Peyer's patch (tissue), 4 donors: ENCODE results near the gene C22orf31. TPM values are rescaled to one million over a fixed set of nuclear protein-coding genes. Genes with fewer than 3 reads are reported as not detected.

ENCODE experiments used
- DNase-seq, 3 donors: peaks; one replicate each; pipeline ENCODE4 v3.0.0-alpha.2; 2017 to 2019
- H3K27ac ChIP-seq, 4 donors: fragments of 200-600 bp; sonication (generic); one replicate each; pipeline ENCODE4 v1.5.1; 2016 to 2019
- H3K27me3 ChIP-seq, 2 donors: fragments of 200-600 bp; sonication (generic); one replicate each; pipeline ENCODE4 v1.5.1; 2019
- H3K36me3 ChIP-seq, 3 donors: fragments of 200-600 bp; sonication (generic); one replicate each; pipeline ENCODE4 v1.5.1; 2016 to 2019
- H3K4me1 ChIP-seq, 4 donors: fragments of 200-600 bp; sonication (generic); one replicate each; pipeline ENCODE4 v1.5.1; 2016 to 2019
- H3K4me3 ChIP-seq, 4 donors: fragments of 200-600 bp; sonication (generic); 1 replicate in 3 of 4; 2 replicates in 1 of 4; pipeline ENCODE4 v1.5.1; 2016 to 2019; ENCODE audit warnings: mild to moderate bottlenecking in 1 of 4
- H3K9me3 ChIP-seq, 4 donors: fragments of 200-600 bp; sonication (generic); one replicate each; pipeline ENCODE4 v1.5.1; 2016 to 2019; ENCODE audit warnings: mild to moderate bottlenecking in 1 of 4
- POLR2A ChIP-seq, 2 donors: fragments of 450-650 bp; IDR thresholded peaks; one replicate each; pipeline ENCODE4 v1.5.1; 2017; ENCODE audit warnings: antibody characterized with exemption in 2 of 2, mild to moderate bottlenecking in 2 of 2, moderate library complexity in 2 of 2
- total RNA-seq, 4 donors: library from RNA; depleted of rRNA; stranded (reverse); fragments of >200 nt; gene quantifications; one replicate each; pipeline ENCODE4 v1.1.0, GENCODE V29; 2016
- TF ChIP-seq, protein P1 (sequence below), 6 experiments: fragments of 450-650 bp in 4 of 6; fragments of 200-600 bp in 2 of 6; sonication (generic) in 1 of 6; IDR thresholded peaks; one replicate each; pipeline ENCODE4 v1.5.1; 2017 to 2019; ENCODE audit warnings: antibody characterized with exemption in 6 of 6, mild to moderate bottlenecking in 3 of 6, moderate library complexity in 1 of 6

C22orf31 gene
- total RNA-seq, 4 donors from 2014 or later: not detected

DNA sequence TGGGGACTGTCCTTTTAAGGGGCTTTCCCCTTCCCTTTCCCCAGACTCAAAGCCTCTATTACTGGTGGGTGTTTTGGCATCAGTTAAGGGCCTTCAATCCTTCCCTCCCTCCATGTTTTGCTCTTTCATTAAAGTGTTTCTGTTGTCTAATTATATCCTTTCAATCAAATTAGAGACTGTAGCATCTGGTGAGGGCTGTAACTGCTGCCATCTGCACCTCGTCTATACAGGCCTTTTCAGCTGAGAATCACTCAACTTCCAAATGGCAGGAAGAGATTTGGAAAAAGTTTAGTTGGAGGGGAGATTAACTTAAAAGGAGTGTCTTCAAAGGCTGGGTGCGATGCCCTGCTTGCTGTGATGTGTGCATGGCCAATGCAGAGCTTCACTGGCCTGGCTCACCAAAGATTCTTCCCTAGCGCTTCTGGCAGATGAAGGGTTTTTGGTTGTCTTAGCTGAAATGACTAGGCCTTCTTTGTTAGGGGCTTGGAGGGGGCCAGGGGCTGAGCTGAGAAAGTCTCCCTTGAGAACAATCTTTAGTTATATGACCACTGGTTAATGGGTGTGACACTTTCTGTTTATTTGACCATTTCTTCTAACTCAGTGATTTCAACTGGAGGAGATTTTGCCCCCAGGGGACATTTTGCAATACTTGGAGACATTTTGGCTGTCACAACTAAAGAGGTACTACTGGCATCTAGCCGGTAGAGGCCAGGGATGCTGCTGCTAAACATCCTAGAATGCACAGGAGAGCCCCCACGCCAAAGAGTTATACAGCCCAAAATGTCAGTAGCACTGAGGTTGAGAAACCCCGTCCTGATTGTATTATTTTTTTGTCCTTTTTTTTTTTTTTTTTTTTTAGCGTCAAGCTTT lies 18.7 kb upstream of the C22orf31 start:
- Histone ChIP-seq H3K36me3 (no peaks in the 10 kb centered on the region), H3K27me3 (no peaks in the 10 kb centered on the region), H3K4me3 (no peak overlapping the region), H3K4me1 (peaks cover 0 to 40% (median 0%) of the 10 kb centered on the region in 4 donors), H3K27ac (no peak overlapping the region), H3K9me3 (no peaks in the 10 kb centered on the region)
- TF ChIP-seq, protein P1, sequence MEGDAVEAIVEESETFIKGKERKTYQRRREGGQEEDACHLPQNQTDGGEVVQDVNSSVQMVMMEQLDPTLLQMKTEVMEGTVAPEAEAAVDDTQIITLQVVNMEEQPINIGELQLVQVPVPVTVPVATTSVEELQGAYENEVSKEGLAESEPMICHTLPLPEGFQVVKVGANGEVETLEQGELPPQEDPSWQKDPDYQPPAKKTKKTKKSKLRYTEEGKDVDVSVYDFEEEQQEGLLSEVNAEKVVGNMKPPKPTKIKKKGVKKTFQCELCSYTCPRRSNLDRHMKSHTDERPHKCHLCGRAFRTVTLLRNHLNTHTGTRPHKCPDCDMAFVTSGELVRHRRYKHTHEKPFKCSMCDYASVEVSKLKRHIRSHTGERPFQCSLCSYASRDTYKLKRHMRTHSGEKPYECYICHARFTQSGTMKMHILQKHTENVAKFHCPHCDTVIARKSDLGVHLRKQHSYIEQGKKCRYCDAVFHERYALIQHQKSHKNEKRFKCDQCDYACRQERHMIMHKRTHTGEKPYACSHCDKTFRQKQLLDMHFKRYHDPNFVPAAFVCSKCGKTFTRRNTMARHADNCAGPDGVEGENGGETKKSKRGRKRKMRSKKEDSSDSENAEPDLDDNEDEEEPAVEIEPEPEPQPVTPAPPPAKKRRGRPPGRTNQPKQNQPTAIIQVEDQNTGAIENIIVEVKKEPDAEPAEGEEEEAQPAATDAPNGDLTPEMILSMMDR (IDR thresholded peaks at IDR 0.05): no peak
- no peak for TF ChIP-seq POLR2A (IDR thresholded peaks at IDR 0.05)
- no peak for DNase-seq

DNA sequence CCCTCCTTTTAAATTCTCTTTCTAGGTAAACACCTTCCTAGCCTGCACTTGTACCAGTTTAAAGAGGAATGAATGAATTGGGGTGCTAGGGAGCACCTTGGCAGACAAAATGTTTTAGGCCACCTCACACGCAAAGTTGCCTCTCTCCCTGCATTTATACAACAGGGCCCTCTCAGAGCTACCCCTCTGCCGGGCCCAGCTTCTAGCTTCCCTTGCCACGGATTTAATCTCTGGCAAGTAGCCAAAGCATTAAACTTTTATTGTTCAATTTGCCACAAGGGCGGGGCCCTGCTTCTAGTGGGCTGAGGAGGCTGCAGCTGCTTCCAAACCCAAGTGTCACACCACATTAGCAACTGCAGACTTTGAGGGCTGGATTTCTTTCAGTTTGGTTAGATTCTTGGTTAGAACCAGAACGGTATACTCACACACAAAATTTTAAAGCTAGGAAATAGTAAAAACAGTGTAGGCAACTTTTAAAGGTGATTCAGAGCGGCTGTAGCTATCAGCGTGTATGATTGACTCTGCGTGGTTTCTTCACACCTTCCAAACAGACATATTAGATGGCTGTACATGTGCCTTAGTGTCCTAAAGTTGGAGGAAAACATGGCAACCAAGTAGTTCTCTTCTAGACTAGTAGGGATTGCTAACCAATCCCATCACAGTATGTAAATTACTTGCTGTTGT lies 17.7 kb upstream of the C22orf31 start:
- no peaks in the 10 kb centered on the region for H3K9me3 ChIP-seq
- no peaks in the 10 kb centered on the region for H3K36me3 ChIP-seq
- DNase-seq: peak in 1 of 3 donors; percentile 55
- no peak overlapping the region for H3K4me3 ChIP-seq
- peak overlapping the region in 2 of 4 donors; percentile 36 to 60 for H3K27ac ChIP-seq
- H3K27me3 ChIP-seq: no peaks in the 10 kb centered on the region
- TF ChIP-seq, protein P1 (IDR thresholded peaks at IDR 0.05): no peak
- TF ChIP-seq POLR2A (IDR thresholded peaks at IDR 0.05): no peak
- peaks cover 0 to 46% (median 0%) of the 10 kb centered on the region in 4 donors for H3K4me1 ChIP-seq

DNA sequence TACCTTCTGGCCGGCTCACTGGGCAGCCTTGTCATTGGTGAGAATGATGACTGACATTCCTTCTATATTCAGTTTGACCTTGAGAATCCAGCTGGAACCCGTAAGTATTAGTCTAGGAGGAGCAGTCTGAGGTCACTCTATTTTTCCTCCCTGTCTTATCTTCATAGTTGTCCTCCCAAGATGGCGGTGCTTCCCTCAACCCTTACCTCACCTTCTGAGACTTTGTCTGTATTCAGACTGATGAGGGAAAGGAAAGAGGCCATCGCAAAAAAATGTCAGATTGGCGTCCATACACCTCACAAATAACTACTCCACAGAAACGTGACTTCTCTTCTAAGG lies 17.2 kb upstream of the C22orf31 start:
- no peaks in the 10 kb centered on the region for H3K36me3 ChIP-seq
- H3K4me3 ChIP-seq: no peak overlapping the region
- peaks cover 0 to 50% (median under 1%) of the 10 kb centered on the region in 4 donors for H3K4me1 ChIP-seq
- DNase-seq: no peak
- no peaks in the 10 kb centered on the region for H3K9me3 ChIP-seq
- TF ChIP-seq, protein P1 (IDR thresholded peaks at IDR 0.05): no peak
- no peak for TF ChIP-seq POLR2A (IDR thresholded peaks at IDR 0.05)
- H3K27ac ChIP-seq: peak overlapping the region in 2 of 4 donors; percentile 36 to 60
- H3K27me3 ChIP-seq: no peaks in the 10 kb centered on the region

DNA sequence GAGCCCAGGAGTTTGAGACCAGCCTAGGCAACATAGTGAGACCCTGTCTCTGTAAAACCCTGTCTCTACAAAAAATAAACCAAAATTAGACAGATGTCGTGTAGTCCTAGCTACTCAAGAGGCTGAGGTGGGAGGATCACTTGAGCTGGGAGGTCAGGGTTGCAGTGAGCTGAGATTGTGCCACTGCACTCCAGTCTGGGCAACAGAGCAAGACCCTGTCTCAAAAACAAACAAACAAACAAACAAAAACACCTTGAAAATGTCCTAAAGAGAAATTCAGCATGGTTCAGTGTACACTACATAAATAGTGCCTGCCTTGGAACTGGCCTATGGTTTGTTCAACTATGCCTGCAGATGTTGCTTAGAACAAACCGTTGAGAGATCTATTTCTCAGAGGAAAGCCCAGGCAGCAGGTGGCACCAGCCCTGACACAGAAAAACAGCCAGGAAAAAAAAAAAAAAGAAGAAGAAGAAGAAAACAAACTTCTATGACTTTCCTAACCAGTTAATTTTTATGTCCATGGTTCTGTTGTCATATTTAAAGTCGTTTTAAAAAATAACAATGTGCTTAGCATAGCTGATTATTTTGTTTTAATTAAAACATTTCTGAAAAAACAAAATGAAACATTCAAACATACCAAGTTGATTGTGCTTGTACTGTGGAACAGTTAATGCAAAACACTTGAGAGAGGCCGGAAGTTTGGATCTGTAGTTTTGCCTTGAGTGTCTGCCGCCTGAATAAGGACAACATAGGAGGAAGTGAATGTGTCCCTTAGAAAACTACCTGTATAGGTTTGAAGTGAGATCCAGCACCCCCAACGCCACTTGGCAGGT lies 16.6 kb upstream of the C22orf31 start:
- DNase-seq: no peak

More for the DNA sequence above, 16.6 kb upstream of the C22orf31 start:
- Histone ChIP-seq H3K4me3 (no peak overlapping the region), H3K27me3 (no peaks in the 10 kb centered on the region), H3K4me1 (peaks cover 0 to 54% (median 6%) of the 10 kb centered on the region in 4 donors), H3K9me3 (no peaks in the 10 kb centered on the region), H3K36me3 (no peaks in the 10 kb centered on the region), H3K27ac (peak overlapping the region in 2 of 4 donors; percentile 36 to 60)
- no peak for TF ChIP-seq POLR2A (IDR thresholded peaks at IDR 0.05)
- TF ChIP-seq, protein P1 (IDR thresholded peaks at IDR 0.05): no peak
